ENCODE results near the gene PCBP3.

The PCBP3 gene

DNA sequence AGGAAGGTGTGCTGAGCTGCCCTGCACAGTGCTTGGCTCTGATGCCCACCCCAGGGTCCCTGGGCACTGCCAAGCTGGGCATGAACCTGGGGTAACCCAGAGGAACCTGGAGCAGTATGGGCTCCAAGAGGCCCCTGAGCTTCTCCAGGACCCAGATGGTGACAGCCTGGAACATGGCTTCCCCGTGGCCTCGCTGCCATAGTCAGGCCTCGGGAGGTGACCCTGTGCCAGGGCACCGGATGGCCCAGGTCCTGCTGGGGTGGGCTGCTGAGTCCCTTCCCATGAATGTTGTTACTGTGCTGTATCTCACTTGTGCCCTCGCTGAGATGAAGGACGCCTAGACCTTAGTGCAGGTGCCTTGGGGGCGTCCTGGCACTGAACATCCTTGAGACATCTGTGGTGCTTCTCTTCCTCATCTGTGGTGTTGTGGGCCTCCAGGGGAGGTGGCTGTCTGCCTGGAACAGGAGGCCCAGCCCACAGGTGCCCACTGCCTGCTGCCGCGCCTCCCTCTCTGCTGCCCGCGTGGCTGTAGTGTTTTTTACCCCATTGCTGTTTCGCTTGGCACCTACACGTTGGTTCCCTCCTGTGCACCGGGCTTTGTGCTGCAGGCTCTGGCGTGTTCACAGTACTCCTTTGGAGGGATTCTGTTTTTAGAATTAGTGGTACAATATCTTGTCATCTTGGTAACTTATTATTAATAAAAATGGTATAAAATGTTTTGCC is 160.3 kb downstream of the PCBP3 start:
- TF ChIP-seq CTCF (IDR thresholded peaks at IDR 0.05), result no peak

- TF ChIP-seq CTCF (IDR thresholded peaks at IDR 0.05), result no peak
Observed at GRCh38 chr21:45804809-45805313, 161.3 kb downstream of the PCBP3 start.

- no peak for TF ChIP-seq CTCF (IDR thresholded peaks at IDR 0.05)
Observed at GRCh38 chr21:45805321-45805720, 161.8 kb downstream of the PCBP3 start.

DNA sequence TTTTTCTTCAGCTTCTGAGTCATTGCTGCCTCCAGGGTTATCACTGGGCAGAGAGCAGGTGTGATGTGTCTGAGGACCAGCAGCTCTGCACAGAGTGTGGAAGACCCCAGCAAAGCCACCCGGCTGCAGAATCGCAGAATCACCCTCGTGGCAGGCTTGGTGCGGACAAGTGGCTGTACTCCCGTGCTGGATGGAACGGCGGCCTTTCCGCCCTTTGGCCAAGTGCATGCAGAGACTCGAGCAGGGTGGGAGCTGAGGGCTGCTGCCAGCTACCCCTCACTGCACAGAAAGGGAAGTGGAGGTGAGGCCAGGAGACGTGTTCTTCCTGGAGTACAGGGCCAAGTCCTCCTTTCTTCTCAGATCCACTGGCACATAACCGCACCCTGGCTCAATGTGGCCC is 162.5 kb downstream of the PCBP3 start:
- no peak for TF ChIP-seq CTCF (IDR thresholded peaks at IDR 0.05)

GRCh38 chr21:45809421-45809820 is 165.9 kb downstream of the PCBP3 start:
- no peak for TF ChIP-seq CTCF (IDR thresholded peaks at IDR 0.05)

DNA sequence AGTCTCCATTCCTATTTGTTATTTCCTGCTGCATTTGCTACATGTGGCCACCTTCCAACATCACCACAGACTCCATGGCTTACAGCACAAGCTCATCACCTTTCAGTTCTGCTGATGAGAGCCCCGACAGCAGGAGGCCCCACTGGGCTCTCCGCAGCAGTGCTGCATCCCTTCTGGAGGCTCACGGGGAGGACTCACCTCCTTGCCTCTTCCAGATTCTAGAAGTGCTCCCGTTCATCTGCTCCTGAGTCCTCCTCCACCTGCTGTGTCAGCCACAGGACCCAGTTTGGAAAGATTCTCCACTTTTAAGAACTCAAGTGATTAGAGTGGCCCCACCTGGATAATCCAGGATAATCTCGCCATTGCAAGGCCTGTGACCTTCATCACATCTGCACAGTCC is 167.6 kb downstream of the PCBP3 start:
- no peak for TF ChIP-seq CTCF (IDR thresholded peaks at IDR 0.05)

- no peak for TF ChIP-seq CTCF (IDR thresholded peaks at IDR 0.05)
Observed at GRCh38 chr21:45816794-45817193, 173.3 kb downstream of the PCBP3 start.

- TF ChIP-seq CTCF (IDR thresholded peaks at IDR 0.05), result no peak
Observed at GRCh38 chr21:45817345-45817744, 173.8 kb downstream of the PCBP3 start.

All from LNCAP (cell line).